Suprapubic skin (tissue), 4 donors: Measurements from ENCODE around the gene ANK3.

Experiments used
- POLR2A ChIP-seq, 2 donors: fragments of 450-650 bp; IDR thresholded peaks; one replicate each; pipeline ENCODE4 v1.6.1; 2017; ENCODE audit warnings: antibody characterized with exemption in 2 of 2, mild to moderate bottlenecking in 2 of 2, moderate library complexity in 2 of 2
- POLR2AphosphoS5 ChIP-seq, 3 donors: sonication (generic); formaldehyde crosslinking; IDR thresholded peaks; one replicate each; pipeline ENCODE4 v1.6.1; 2017; ENCODE audit warnings: antibody characterized with exemption in 3 of 3
- TF ChIP-seq, protein P1 (sequence below), 2 donors: fragments of 200-600 bp in 1 of 2; fragments of 450-650 bp in 1 of 2; sonication (generic) in 1 of 2; IDR thresholded peaks; one replicate each; pipeline ENCODE4 v1.5.1; 2016 to 2019; ENCODE audit warnings: antibody characterized with exemption in 2 of 2, mild to moderate bottlenecking in 1 of 2, moderate library complexity in 1 of 2

DNA sequence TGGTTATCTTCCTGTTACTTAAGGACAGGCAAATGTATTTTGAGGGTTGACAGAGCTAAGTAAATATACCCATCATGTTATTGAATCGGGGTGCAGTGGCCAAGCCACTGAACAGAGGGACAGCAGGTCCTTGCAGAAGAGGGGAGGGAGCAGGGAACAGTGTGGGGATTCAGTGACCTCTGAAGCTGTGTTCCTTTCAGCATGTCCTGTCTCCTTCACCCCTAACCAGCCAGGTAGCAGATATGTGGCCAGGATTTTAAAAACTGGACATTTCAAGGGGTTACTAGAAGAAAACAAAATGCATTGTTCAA, 12.7 kb downstream of the ANK3 start:
- TF ChIP-seq POLR2AphosphoS5 (IDR thresholded peaks at IDR 0.05) (no peak), POLR2A (IDR thresholded peaks at IDR 0.05) (no peak)
- TF ChIP-seq, protein P1, sequence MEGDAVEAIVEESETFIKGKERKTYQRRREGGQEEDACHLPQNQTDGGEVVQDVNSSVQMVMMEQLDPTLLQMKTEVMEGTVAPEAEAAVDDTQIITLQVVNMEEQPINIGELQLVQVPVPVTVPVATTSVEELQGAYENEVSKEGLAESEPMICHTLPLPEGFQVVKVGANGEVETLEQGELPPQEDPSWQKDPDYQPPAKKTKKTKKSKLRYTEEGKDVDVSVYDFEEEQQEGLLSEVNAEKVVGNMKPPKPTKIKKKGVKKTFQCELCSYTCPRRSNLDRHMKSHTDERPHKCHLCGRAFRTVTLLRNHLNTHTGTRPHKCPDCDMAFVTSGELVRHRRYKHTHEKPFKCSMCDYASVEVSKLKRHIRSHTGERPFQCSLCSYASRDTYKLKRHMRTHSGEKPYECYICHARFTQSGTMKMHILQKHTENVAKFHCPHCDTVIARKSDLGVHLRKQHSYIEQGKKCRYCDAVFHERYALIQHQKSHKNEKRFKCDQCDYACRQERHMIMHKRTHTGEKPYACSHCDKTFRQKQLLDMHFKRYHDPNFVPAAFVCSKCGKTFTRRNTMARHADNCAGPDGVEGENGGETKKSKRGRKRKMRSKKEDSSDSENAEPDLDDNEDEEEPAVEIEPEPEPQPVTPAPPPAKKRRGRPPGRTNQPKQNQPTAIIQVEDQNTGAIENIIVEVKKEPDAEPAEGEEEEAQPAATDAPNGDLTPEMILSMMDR (IDR thresholded peaks at IDR 0.05): no peak
